ENCODE measurements around the gene MACROD1. TPM values are rescaled to one million over a fixed set of nuclear protein-coding genes. Genes with fewer than 3 reads are reported as not detected.
A peak's percentile ranks its signal among the peaks of the same experiment; 100 is the strongest.

Gene MACROD1
- total RNA-seq, 1 experiment from 2014 or later = 36.9 TPM

GRCh38 chr11:64185693-64186491, 20.0 kb upstream of the MACROD1 start, which contains the start of gene STIP1 (continued):
- TF ChIP-seq ATF6 (CRISPR knock-in tag; IDR thresholded peaks at IDR 0.05) = no peak
- TF ChIP-seq PRDM15 (CRISPR knock-in tag; IDR thresholded peaks at IDR 0.05) = peak; percentile 48; the same call in 1 of the 2 replicates
- no peak for TF ChIP-seq CDX4 (CRISPR knock-in tag; IDR thresholded peaks at IDR 0.05; ENCODE audit: borderline replicate concordance)
- TF ChIP-seq SOX15 (CRISPR knock-in tag; IDR thresholded peaks at IDR 0.05) = no peak
- no peak for TF ChIP-seq ZNF512 (CRISPR knock-in tag; IDR thresholded peaks at IDR 0.05; ENCODE audit: borderline replicate concordance)
- 0 out of 2 replicates have a peak, but pooled peaks have one; percentile 57 for TF ChIP-seq MYBL2 (CRISPR knock-in tag; IDR thresholded peaks at IDR 0.05)
- TF ChIP-seq AR (CRISPR knock-in tag; IDR thresholded peaks at IDR 0.05) = no peak

- Mint-ChIP-seq H3K27me3 (ENCODE audit: low read depth) (no peaks in the 10 kb centered on the region), H3K9me3 (no peaks in the 10 kb centered on the region), H3K27ac (peak overlapping the region; percentile 96), H3K4me3 (peak overlapping the region; percentile 93), H3K4me1 (peaks cover 41% of the 10 kb centered on the region), H3K36me3 (peaks cover 13% of the 10 kb centered on the region)
- ChIA-PET CTCF (interaction anchor here (0.6 to 3.1 kb wide), 30 partner anchors 10 to 347 kb away, joined by 3 to 23 read pairs (median 4); partner anchors contain the start of genes ESRRA, FERMT3, FKBP2 and MACROD1), POLR2A (interaction anchor here (0.6 to 2.3 kb wide), 18 partner anchors 11 to 268 kb away, joined by 3 to 11 read pairs (median 4); partner anchors contain the start of genes DNAJC4, FKBP2, MACROD1 and PRDX5)
- DNase-seq (ENCODE audit: low spot score) (no peak), ATAC-seq (peak; percentile 1)
- TF ChIP-seq ZNF121 (CRISPR knock-in tag; IDR thresholded peaks at IDR 0.05) (0 out of 2 replicates have a peak, but pooled peaks have one; percentile 26), USF1 (CRISPR knock-in tag; IDR thresholded peaks at IDR 0.05) (peak; percentile 96), HMGXB4 (CRISPR knock-in tag; IDR thresholded peaks at IDR 0.05) (peak; percentile 96), OVOL2 (CRISPR knock-in tag; IDR thresholded peaks at IDR 0.05; ENCODE audit: borderline replicate concordance) (peak; percentile 53; the same call in 1 of the 2 replicates), TP53 (CRISPR knock-in tag; IDR thresholded peaks at IDR 0.05) (0 out of 2 replicates have a peak, but pooled peaks have one; percentile 92), TEAD4 (CRISPR knock-in tag; IDR thresholded peaks at IDR 0.05) (peak; percentile 58; the same call in 1 of the 2 replicates), FOXP1 (CRISPR knock-in tag; IDR thresholded peaks at IDR 0.05; ENCODE audit: borderline replicate concordance) (peak; percentile 97), ZMAT4 (CRISPR knock-in tag; IDR thresholded peaks at IDR 0.05) (no peak), ELF4 (CRISPR knock-in tag; IDR thresholded peaks at IDR 0.05; ENCODE audit: low read depth) (peak; percentile 78; the same call in 1 of the 2 replicates), CREB1 (CRISPR knock-in tag; IDR thresholded peaks at IDR 0.05) (peak; percentile 88)
Observed at GRCh38 chr11:64185175-64185692, 19.3 kb upstream of the MACROD1 start.

All from WTC11 (cell line).